LHCN-M2 (cell line): ENCODE measurements around the gene TSPYL1. TPM values are rescaled to one million over a fixed set of nuclear protein-coding genes. Genes with fewer than 3 reads are reported as not detected.
A peak's percentile ranks its signal among the peaks of the same experiment; 100 is the strongest.
"Not testable (repeated sequence)": the region's sequence is repeated elsewhere in the genome, so short reads cannot be mapped to it uniquely, and the experiment has no call there.

Experiments used
- DNase-seq: peaks from one replicate; pipeline ENCODE4 v3.0.0-alpha.2; 2012; ENCODE audit warnings: low read depth
- polyA plus RNA-seq: library from polyadenylated mRNA; unstranded; fragments of >200 nt; gene quantifications from one replicate; pipeline ENCODE4 v1.2.1, GENCODE V29; 2012; ENCODE audit warnings: missing spikeins
- total RNA-seq: library from RNA; depleted of rRNA; stranded (reverse); fragments of >200 nt; gene quantifications from 2 replicates; pipeline ENCODE4 v1.2.3, GENCODE V29; 2014; rRNA removed

Gene TSPYL1
- 72.5 and 76.1 TPM in 2 replicates for total RNA-seq
- 50.4 TPM for polyA plus RNA-seq

GRCh38 chr6:116279232-116280160 is at the start of gene TSPYL1:
TSPYL1 (minus strand) TSS chr6:116279930; CDS start chr6:116279830, 100 bp downstream.
- DNase-seq: peak; percentile 97

GRCh38 chr6:116329156-116329555 is 49.4 kb upstream of the TSPYL1 start:
- DNase-seq: no peak

GRCh38 chr6:116328528-116328903 is 48.8 kb upstream of the TSPYL1 start:
- no peak for DNase-seq

GRCh38 chr6:116327803-116328527 is 48.2 kb upstream of the TSPYL1 start:
- no peak for DNase-seq

GRCh38 chr6:116326996-116327395 is 47.3 kb upstream of the TSPYL1 start:
- no peak for DNase-seq

GRCh38 chr6:116326181-116326671 is 46.5 kb upstream of the TSPYL1 start:
- DNase-seq: no peak

- DNase-seq: not testable (repeated sequence)
Measured at GRCh38 chr6:116325634-116326132, 46.0 kb upstream of the TSPYL1 start.

GRCh38 chr6:116323863-116324262 is 44.1 kb upstream of the TSPYL1 start:
- DNase-seq: no peak

- not testable (repeated sequence) for DNase-seq
Measured at GRCh38 chr6:116321933-116322332, 42.2 kb upstream of the TSPYL1 start.

GRCh38 chr6:116316772-116317467 is 37.2 kb upstream of the TSPYL1 start:
- DNase-seq: peak; percentile 31

- no peak for DNase-seq
Measured at GRCh38 chr6:116314878-116315277, 35.1 kb upstream of the TSPYL1 start.

GRCh38 chr6:116314218-116314617 is 34.5 kb upstream of the TSPYL1 start:
- DNase-seq: no peak

GRCh38 chr6:116313101-116313776 is 33.5 kb upstream of the TSPYL1 start:
- no peak for DNase-seq

GRCh38 chr6:116309657-116310056 is 29.9 kb upstream of the TSPYL1 start:
- no peak for DNase-seq

GRCh38 chr6:116309001-116309400 is 29.3 kb upstream of the TSPYL1 start:
- no peak for DNase-seq

- DNase-seq: no peak
Measured at GRCh38 chr6:116307633-116308032, 27.9 kb upstream of the TSPYL1 start.

GRCh38 chr6:116307001-116307400 is 27.3 kb upstream of the TSPYL1 start:
- no peak for DNase-seq

GRCh38 chr6:116304538-116305097 is 24.9 kb upstream of the TSPYL1 start:
- no peak for DNase-seq

- no peak for DNase-seq
Measured at GRCh38 chr6:116301104-116301503, 21.4 kb upstream of the TSPYL1 start.

- DNase-seq: no peak
Measured at GRCh38 chr6:116300566-116300965, 20.8 kb upstream of the TSPYL1 start.

- no peak for DNase-seq
Measured at GRCh38 chr6:116298973-116299372, 19.2 kb upstream of the TSPYL1 start.
